NAMALWA (cell line): ENCODE measurements around the gene MYL7.
"Not testable (repeated sequence)": the region's sequence is repeated elsewhere in the genome, so short reads cannot be mapped to it uniquely, and the experiment has no call there.

ENCODE experiments used
- DNase-seq: peaks from one replicate; pipeline ENCODE4 v3.0.0-alpha.2; 2015; ENCODE audit warnings: low spot score

The MYL7 gene

GRCh38 chr7:44131173-44132029 lies 9.7 kb downstream of the MYL7 start:
- DNase-seq, result peak; percentile 68

DNA sequence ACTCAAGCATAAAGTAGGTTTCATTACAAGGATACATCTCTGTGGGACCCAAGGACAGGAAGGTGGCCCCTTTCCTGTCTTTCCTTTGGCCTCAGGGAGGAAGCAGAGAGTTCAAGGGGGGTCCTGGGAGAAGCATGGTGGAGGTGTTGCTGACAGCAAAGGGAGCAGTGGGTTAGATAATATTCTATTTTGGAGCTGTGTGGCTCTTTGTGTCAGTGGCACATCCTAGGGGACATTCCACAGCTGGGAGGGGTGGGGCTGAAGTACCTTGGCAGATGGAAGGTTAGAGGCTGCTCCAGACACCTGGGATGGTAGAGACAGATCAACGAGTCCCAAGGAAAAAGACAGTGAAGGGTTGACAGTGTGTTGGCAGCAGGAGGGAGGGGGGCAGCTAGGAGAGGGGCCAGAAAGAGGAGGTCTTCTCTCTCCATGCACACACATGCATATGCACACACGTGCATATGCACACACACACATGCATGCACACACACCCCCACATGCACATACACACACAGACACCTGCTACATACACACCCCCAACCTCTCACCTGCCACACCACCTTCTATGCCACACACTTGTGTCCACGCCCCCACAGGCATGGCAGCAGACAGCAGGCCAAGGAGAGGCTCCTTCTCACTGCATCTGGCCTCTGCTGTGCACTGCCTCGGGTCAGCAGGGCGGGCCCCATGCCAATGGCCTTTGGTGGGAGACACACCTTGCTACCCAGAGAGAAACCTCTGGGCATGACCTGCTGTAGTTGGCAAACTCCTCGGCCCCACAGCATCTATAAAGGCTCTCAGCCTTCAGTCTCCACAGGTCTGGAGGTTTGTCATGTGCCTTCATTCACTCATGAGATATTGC lies 12.2 kb downstream of the MYL7 start:
- DNase-seq, result no peak

DNA sequence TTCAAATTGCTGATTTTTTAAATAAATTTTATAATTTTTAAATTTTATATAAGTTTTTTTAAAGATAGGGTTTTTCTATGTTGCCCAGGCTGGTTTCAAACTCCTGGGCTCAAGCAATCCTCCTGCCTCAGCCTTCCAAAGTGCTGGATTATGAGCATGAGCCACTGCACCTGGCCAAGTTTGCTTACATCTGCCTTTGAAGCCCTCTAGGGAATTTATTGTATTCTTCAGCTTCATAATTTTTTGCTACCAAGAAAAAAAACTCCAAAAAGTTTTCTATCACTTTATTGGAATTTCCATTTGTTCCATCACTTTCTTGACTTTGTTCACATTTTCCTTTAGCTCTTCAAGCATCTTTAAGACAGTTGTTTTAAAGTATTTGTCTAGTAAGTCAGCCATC lies 14.0 kb downstream of the MYL7 start:
- peak; percentile 61 for DNase-seq

GRCh38 chr7:44126574-44126973 lies 14.6 kb downstream of the MYL7 start:
- not testable (repeated sequence) for DNase-seq

DNA sequence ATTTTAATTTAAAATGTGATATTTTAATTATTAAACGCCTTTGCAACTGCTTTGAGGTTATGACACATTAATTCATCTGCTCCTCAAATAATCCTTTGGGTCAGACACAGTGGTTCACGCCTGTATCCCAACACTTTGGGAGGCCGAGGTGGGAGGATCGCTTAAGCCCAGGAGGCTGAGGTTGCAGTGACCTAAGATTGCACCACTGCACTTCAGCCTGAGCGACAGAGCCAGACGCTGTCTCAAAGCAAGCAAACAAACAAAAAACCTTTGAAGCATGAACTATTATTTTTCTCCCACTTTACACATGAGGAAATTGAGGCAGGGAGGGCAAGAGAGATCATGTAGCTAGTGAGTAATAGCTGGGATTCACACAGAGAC lies 16.3 kb downstream of the MYL7 start:
- DNase-seq, result peak; percentile 25

GRCh38 chr7:44123190-44124003 lies 17.7 kb downstream of the MYL7 start, which contains the start of gene POLD2:
Gene POLD2 (minus strand): TSS chr7:44123548. CDS start chr7:44122053, 1,495 bp downstream.
- peak; percentile 99 for DNase-seq

- DNase-seq, result peak; percentile 47
These were observed 18.6 kb downstream of the MYL7 start for GRCh38 chr7:44122529-44122928.

GRCh38 chr7:44121761-44122420 lies 19.2 kb downstream of the MYL7 start:
- DNase-seq, result no peak

DNA sequence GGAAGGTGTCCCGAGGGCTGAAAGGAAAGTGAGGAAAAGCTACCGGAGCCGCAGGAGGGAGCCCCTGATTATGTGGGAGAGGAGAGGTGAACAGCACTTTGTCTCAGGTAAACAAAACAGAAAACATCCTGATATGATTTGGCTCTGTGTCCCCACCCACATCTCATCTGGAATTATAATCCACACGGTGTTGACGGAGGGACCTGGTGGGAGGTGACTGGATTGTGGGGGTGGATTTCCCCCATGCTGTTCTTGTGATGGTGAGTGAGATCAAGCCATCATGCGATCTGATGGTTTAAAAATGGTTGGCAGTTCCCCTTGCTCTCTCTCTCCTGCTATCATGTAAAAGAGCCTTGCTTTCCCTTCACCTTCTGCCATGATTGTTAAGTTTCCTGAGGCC lies 20.7 kb downstream of the MYL7 start:
- DNase-seq, result no peak

- no peak for DNase-seq
These were observed 21.2 kb downstream of the MYL7 start for GRCh38 chr7:44119829-44120380.

DNA sequence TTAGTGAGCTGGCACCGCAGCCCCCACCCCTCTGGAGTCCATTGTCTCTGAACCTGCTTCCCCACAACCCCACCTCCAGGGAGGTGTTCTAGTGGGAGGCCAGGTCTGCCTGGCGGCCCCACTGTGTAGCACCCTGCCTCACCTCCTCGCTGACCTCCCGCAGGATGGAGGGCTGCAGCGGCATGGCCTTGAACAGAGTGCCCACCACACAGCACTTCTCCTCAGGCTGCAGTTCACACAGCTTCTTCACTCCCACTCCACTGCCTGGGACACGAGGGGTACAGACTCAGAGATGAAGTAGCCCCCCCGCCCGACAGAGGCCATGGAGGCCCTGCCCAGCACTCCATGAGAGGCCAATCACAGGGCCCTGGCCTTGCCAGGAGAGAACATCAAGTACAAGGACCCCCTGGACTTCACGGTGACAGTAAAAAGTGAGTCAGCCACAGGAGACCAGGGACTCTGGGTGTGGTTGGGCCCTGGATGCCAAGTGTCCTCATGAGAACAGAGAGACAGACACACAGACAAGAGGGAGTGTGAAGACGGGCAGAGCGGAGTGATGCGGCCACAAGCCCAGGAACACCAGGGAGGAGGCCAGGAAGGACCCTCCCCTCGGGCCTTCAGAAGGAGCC lies 23.2 kb downstream of the MYL7 start:
- DNase-seq, result no peak

GRCh38 chr7:44116789-44117666 lies 24.1 kb downstream of the MYL7 start:
- DNase-seq, result no peak

- no peak for DNase-seq
These were observed 24.9 kb downstream of the MYL7 start for GRCh38 chr7:44116087-44116788.

DNA sequence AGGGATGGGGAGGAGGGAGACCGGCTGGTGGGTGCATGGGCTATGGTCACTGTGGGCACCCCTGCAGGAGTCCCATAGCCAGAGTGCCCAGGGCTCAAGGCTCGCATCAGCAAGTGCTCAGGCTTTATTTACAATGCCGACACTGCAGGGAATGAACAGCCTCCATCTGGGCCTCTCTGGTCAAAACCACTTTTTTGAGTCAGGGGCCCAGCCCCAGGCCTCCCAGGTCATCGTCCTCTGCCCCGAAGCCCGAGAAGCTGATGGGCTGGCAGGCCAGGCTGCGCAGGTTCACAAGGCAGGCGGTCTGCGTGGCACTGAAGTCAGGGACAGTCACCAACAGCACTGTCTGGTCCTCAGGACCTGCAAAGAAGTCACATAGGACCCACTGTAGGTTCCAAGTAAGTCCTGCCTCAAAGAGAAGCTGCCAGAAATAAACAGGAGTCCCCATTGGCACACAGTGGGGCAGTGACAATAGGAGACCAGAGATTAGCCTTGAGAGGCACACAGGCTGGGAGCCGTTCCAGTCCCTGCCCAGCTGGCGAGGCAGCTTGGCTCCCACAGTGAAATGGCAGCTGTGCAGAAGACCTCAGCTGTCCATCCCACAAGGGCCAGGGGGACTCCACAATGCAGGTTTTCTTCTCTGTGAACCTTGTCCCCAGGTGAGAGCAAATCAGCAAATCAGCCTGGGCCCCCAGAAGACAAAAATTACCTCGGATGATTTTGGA lies 26.4 kb downstream of the MYL7 start:
- no peak for DNase-seq

DNA sequence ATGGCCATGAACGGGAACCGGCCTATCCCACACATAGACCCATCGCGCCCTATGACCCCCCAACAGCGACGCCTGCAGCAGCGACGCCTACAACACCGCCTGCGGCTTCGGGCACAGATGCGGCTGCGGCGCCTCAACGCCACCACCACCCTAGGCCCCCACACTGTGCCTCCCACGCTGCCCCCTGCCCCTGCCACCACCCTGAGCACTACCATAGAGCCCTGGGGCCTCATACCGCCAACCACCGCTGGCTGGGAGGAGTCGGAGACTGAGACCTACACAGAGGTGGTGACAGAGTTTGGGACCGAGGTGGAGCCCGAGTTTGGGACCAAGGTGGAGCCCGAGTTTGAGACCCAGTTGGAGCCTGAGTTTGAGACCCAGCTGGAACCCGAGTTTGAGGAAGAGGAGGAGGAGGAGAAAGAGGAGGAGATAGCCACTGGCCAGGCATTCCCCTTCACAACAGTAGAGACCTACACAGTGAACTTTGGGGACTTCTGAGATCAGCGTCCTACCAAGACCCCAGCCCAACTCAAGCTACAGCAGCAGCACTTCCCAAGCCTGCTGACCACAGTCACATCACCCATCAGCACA lies 27.3 kb downstream of the MYL7 start:
- DNase-seq, result no peak

DNA sequence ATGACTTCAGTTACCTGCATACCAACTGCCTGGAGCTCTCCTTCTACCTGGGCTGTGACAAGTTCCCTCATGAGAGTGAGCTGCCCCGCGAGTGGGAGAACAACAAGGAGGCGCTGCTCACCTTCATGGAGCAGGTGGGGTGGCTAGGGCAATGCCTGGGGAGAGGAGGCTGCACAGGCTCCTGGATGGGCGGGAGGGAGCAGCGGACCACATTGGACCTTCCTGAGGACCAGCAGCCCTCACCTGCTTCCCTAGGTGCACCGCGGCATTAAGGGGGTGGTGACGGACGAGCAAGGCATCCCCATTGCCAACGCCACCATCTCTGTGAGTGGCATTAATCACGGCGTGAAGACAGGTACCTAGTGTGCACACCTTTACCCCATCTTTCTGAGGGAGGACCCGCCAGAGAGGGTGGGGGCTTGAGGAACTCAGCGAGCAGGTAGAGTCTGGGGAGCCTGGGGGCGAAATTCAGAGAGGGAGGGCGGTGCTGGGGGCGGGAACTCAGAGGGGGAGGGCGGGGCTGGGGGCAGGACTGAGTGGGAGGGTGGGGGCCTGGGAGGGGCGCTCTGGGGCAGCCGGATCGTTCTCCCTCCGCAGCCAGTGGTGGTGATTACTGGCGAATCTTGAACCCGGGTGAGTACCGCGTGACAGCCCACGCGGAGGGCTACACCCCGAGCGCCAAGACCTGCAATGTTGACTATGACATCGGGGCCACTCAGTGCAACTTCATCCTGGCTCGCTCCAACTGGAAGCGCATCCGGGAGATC lies 28.0 kb downstream of the MYL7 start:
- DNase-seq, result no peak
